K562 (cell line): ENCODE data around the gene GLRA2. TPM values are rescaled to one million over a fixed set of nuclear protein-coding genes. Genes with fewer than 3 reads are reported as not detected.

Source experiments
- ATAC-seq: fragments of 200-7000 bp; cut with Tn5 transposase; 3 replicates; pipeline ENCODE4 v1.9.1; 2020; ENCODE audit warnings: moderate library complexity
- BruUV-seq: library from RNA; stranded (reverse); fragments of 400-500 nt; replicated peaks from 2 replicates; lab custom pipeline; 2021; lab: Mats Ljungman, UMichigan
- CTCF ChIA-PET: fragments of 300-600 bp; formaldehyde crosslinking; extraction: SDS; loops from one replicate; lab custom pipeline; 2021; ENCODE audit warnings: low intra/inter-chr PET ratio; lab: Yijun Ruan, JAX
- POLR2A ChIA-PET: fragments of 300-600, 350-650 bp; sonication (Branson Sonifier 250); formaldehyde crosslinking; extraction: SDS; loops from one replicate; lab custom pipeline; 2021; ENCODE audit warnings: antibody characterized with exemption, inconsistent platforms; lab: Yijun Ruan, JAX
- DNase-seq, 4 experiments: peaks; one replicate each; pipeline versions ENCODE4 v3.0.0 to v3.0.0-alpha.2; 2011 to 2018; ENCODE audit warnings: low spot score in 3 of 4, mixed read lengths in 3 of 4; ENCODE audit errors: extremely low read depth in 1 of 4
- FAIRE-seq: peaks from 2 replicates; lab custom pipeline; 2011; peaks lifted over from hg19 to GRCh38; lab: Jason Lieb, UNC
- H2AFZ ChIP-seq: 2 replicates; pipeline ENCODE4 v1.6.0; 2011; ENCODE audit warnings: low read depth, low read length, control low read depth, inconsistent platforms
- H3K27ac ChIP-seq: fragments of 200-600 bp; 3 replicates; pipeline ENCODE4 v1.8.0; 2011; ENCODE audit warnings: low read depth, mild to moderate bottlenecking, control low read depth, inconsistent platforms, low read length, moderate library complexity, mixed read lengths; ENCODE audit errors: extremely low read depth
- H3K27me3 ChIP-seq, 2 experiments: fragments of 300-600 bp in 1 of 2; 2 replicates in 1 of 2; 3 replicates in 1 of 2; pipeline versions ENCODE4 v1.6.0 to v1.8.0; 2011; ENCODE audit warnings: inconsistent platforms in 2 of 2, low read length in 2 of 2, mild to moderate bottlenecking in 1 of 2, mixed read lengths in 1 of 2, moderate library complexity in 1 of 2; ENCODE audit not compliant: control insufficient read depth in 2 of 2, insufficient read depth in 2 of 2
- H3K36me3 ChIP-seq: fragments of 300-600 bp; 3 replicates; pipeline ENCODE4 v1.8.0; 2011; ENCODE audit warnings: mild to moderate bottlenecking, low read length, inconsistent platforms; ENCODE audit not compliant: control insufficient read depth, insufficient read depth
- H3K4me1 ChIP-seq, 2 experiments: fragments of 200-600 bp in 1 of 2; replicated peaks in 1 of 2; 2 replicates in 1 of 2; 3 replicates in 1 of 2; pipeline versions ENCODE4 v1.5.1 to v1.8.0; 2011; ENCODE audit warnings: inconsistent platforms in 2 of 2, low read length in 2 of 2, mild to moderate bottlenecking in 1 of 2, mixed read lengths in 1 of 2, moderate library complexity in 1 of 2; ENCODE audit not compliant: control insufficient read depth in 2 of 2, insufficient read depth in 2 of 2
- H3K4me2 ChIP-seq: 2 replicates; pipeline ENCODE4 v1.6.1; 2011; ENCODE audit warnings: low read length, control low read depth, inconsistent platforms, mixed read lengths; ENCODE audit not compliant: insufficient read depth
- H3K4me3 ChIP-seq: fragments of 200-600 bp; sonication (generic), shearing (Covaris generic); 2 replicates; pipeline ENCODE4 v1.5.1; 2016; ENCODE audit warnings: control low read depth, inconsistent platforms
- H3K79me2 ChIP-seq: fragments of 200-600 bp; 3 replicates; pipeline ENCODE4 v1.8.0; 2011; ENCODE audit warnings: low read length, inconsistent platforms; ENCODE audit not compliant: control insufficient read depth, insufficient read depth
- H3K9ac ChIP-seq, 2 experiments: 2 replicates each; pipeline versions ENCODE4 v1.6.0 to v1.6.1; 2011; ENCODE audit warnings: low read depth in 2 of 2, low read length in 2 of 2, control low read depth in 1 of 2, inconsistent platforms in 1 of 2, mild to moderate bottlenecking in 1 of 2, mixed read lengths in 1 of 2; ENCODE audit not compliant: insufficient read depth in 1 of 2
- H3K9me1 ChIP-seq: one replicate; pipeline ENCODE4 v1.6.0; 2011; ENCODE audit warnings: inconsistent platforms, mild to moderate bottlenecking, low read length, moderate library complexity; ENCODE audit not compliant: control insufficient read depth, insufficient read depth
- H3K9me3 ChIP-seq: replicated peaks from 2 replicates; pipeline ENCODE4 v1.5.1; 2011; ENCODE audit warnings: low read depth, low read length, inconsistent platforms; ENCODE audit not compliant: control insufficient read depth, insufficient read depth
- H4K20me1 ChIP-seq: replicated peaks from 2 replicates; pipeline ENCODE4 v1.6.1; 2011; ENCODE audit warnings: low read length, inconsistent platforms, mixed read lengths; ENCODE audit not compliant: control insufficient read depth, insufficient read depth
- CAMTA2 ChIP-seq: fragments of 250-450 bp; sonication (Bioruptor Pico); conservative IDR thresholded peaks from 2 replicates; pipeline ENCODE4 v1.5.1; 2022
- CBX1 ChIP-seq: sonication (generic); IDR thresholded peaks from 2 replicates; pipeline ENCODE4 v1.6.1; 2016; ENCODE audit warnings: antibody characterized with exemption, low read depth, mild to moderate bottlenecking
- CEBPZ ChIP-seq: fragments of 150-350 bp; IDR thresholded peaks from 2 replicates; pipeline ENCODE4 v1.6.1; 2014; ENCODE audit warnings: low read depth, mild to moderate bottlenecking, low read length, borderline replicate concordance
- ELK1 ChIP-seq: sonication (generic); formaldehyde crosslinking; IDR thresholded peaks from 2 replicates; pipeline ENCODE4 v1.8.1; 2022; ENCODE audit warnings: missing genetic modification reagents
- NFIC ChIP-seq: fragments of 450-650 bp; IDR thresholded peaks from 2 replicates; pipeline ENCODE4 v1.6.1; 2017; ENCODE audit warnings: mild to moderate bottlenecking, inconsistent platforms
- PHTF2 ChIP-seq: fragments of 250-450 bp; sonication (Bioruptor Pico); IDR thresholded peaks from 2 replicates; pipeline ENCODE4 v1.5.0; 2021; ENCODE audit warnings: mild to moderate bottlenecking
- SAP30 ChIP-seq: fragments of 200-600 bp; sonication (generic); IDR thresholded peaks from 2 replicates; pipeline ENCODE4 v1.6.1; 2012; ENCODE audit warnings: borderline replicate concordance, low read depth, mild to moderate bottlenecking, moderate library complexity, low read length, control low read depth, inconsistent platforms; ENCODE audit not compliant: insufficient read depth, poor library complexity, severe bottlenecking
- SIN3A ChIP-seq, 2 experiments: fragments of 150-350 bp in 1 of 2; IDR thresholded peaks; 2 replicates each; pipeline ENCODE4 v1.6.1; 2011 to 2016; ENCODE audit warnings: borderline replicate concordance in 2 of 2, low read depth in 2 of 2, low read length in 2 of 2, mild to moderate bottlenecking in 2 of 2, moderate library complexity in 2 of 2; ENCODE audit not compliant: control insufficient read depth in 1 of 2
- SRSF3 ChIP-seq: fragments of 200-400 bp; formaldehyde crosslinking; IDR thresholded peaks from 2 replicates; pipeline ENCODE4 v1.6.1; 2016; ENCODE audit warnings: mild to moderate bottlenecking, low read length, moderate library complexity; ENCODE audit not compliant: insufficient read depth
- ZFP91 ChIP-seq: sonication (generic); formaldehyde crosslinking; IDR thresholded peaks from 2 replicates; pipeline ENCODE4 v1.8.0; 2022; ENCODE audit warnings: mild to moderate bottlenecking, missing genetic modification reagents
- ZNF644 ChIP-seq: fragments of 200-800 bp; sonication (Bioruptor generic); IDR thresholded peaks from 2 replicates; pipeline ENCODE4 v1.6.1; 2016; ENCODE audit warnings: low read depth, missing genetic modification characterization, missing compliant biosample characterization
- ZNF780A ChIP-seq: fragments of 250-450 bp; sonication (Bioruptor Pico); IDR thresholded peaks from 2 replicates; pipeline ENCODE4 v1.5.0; 2021; ENCODE audit warnings: mild to moderate bottlenecking
- WGBS: fragments of 100-300 bp; shearing (Covaris generic); methylation state at CpG from one replicate; pipeline ENCODE4 v1.1.6; 2016; ENCODE audit warnings: low coverage, mixed read lengths; ENCODE audit not compliant: insufficient coverage; ENCODE audit errors: missing lambda C conversion rate; 5-methylcytosine and 5-hydroxymethylcytosine counted together
- in situ Hi-C: fragments of 300-500 bp; cut with MboI; formaldehyde crosslinking; loops from 4 replicates; pipeline ENCODE4 v1.15.0; 2018; ENCODE audit warnings: inconsistent platforms, mixed read lengths
- intact Hi-C: fragments of 100-400 bp; cut with micrococcal nuclease; formaldehyde crosslinking; loops from 2 replicates; pipeline ENCODE4 v1.14.2; 2022
- polyA plus RNA-seq, 8 experiments: library from polyadenylated mRNA; depleted of rRNA in 4 of 8; stranded (reverse) in 5 of 8; unstranded in 3 of 8; fragments of >200 nt; fragmentation: Nextera tagmentation in 2 of 8; fragmentation: Illumina TruSeq in 1 of 8; extraction: Ambion mirVana in 2 of 8; extraction: Trizol in 1 of 8; gene quantifications; 2 replicates each; pipeline versions ENCODE4 v1.2.1 to v1.2.3, GENCODE V29; 2011 to 2014; ENCODE audit warnings: inconsistent platforms in 1 of 8, missing spikeins in 1 of 8
- total RNA-seq, 7 experiments: library from RNA; depleted of rRNA in 6 of 7; stranded (reverse); fragments of >200 nt in 6 of 7; fragmentation: Illumina TruSeq in 2 of 7; extraction: Trizol in 2 of 7; gene quantifications; 2 replicates each; pipeline versions ENCODE4 v1.2.1 to v1.2.3, GENCODE V29; 2011 to 2021; ENCODE audit warnings: low replicate concordance in 1 of 7
- TF ChIP-seq, protein P1 (sequence below): fragments of 250-450 bp; sonication (Bioruptor Pico); IDR thresholded peaks from 2 replicates; pipeline ENCODE4 v1.4.0; 2020; ENCODE audit warnings: borderline replicate concordance

Gene GLRA2
- total and polyA plus RNA-seq, 9 of the 15 experiments (the other 6 are each of a cell fraction or from before 2014, with no cell fraction given) = not detected

GRCh38 chrX:14670819-14671218 lies 141.5 kb downstream of the GLRA2 start (continued):
- no peak for TF ChIP-seq CEBPZ
- no peak for TF ChIP-seq SAP30
- no peak for TF ChIP-seq NFIC

DNA sequence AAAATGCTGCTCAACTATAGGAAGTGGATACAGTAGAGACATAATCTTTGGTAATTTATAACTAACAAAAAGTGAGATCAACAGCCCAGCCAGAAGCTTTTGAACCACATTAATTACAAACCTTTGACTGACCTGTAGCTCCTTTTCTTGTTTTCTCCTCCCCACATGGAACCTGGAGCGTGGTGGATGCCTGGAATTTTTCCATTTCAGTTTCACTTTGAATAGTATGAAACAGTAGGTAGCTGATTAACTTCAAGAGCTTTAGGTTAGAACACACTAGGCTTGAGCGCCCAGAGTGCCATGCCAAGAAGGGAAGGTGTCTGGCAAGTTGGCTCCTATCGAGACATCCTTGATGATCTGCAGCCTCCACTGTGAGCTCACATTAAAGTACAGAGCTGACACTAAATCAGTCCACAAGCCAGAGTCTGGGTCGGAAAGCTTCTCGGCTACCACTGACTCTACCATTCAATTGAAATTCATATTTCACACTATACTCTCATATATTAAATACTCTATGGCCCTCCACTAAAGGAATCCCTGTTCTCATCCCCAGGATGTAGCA lies 143.4 kb downstream of the GLRA2 start:
- intact Hi-C loops = no loop called here
- no TSS peak for BruUV-seq
- Histone ChIP-seq H3K27me3 (no peaks in the 10 kb centered on the region), H4K20me1 (no peaks in the 10 kb centered on the region), H3K4me2 (no peak overlapping the region), H2AFZ (no peak overlapping the region), H3K9me3 (no peaks in the 10 kb centered on the region), H3K79me2 (no peaks in the 10 kb centered on the region), H3K9me1 (no peaks in the 10 kb centered on the region), H3K36me3 (no peaks in the 10 kb centered on the region), H3K4me1 (no peaks in the 10 kb centered on the region), H3K9ac (no peak overlapping the region), H3K27ac (no peak overlapping the region), H3K4me3 (no peak overlapping the region)
- FAIRE-seq (no peak), DNase-seq (no peak), ATAC-seq (no peak)
- POLR2A ChIA-PET = no interaction called here
- CTCF ChIA-PET = no interaction called here
- WGBS = 0% methylated on average over 3 of the region's 5 CpGs
- in situ Hi-C loops = no loop called here
- TF ChIP-seq SIN3A (IDR thresholded peaks at IDR 0.05; ENCODE audit: borderline replicate concordance in 2 of 2, control insufficient read depth in 1 of 2, low read depth in 2 of 2, low read length in 2 of 2) (no peak), ELK1 (CRISPR knock-in tag) (no peak), ZNF780A (CRISPR knock-in tag) (no peak), CAMTA2 (no peak), ZFP91 (CRISPR knock-in tag) (no peak), ZNF644 (no peak), CBX1 (no peak), PHTF2 (CRISPR knock-in tag) (no peak), SRSF3 (no peak)
- TF ChIP-seq, protein P1, sequence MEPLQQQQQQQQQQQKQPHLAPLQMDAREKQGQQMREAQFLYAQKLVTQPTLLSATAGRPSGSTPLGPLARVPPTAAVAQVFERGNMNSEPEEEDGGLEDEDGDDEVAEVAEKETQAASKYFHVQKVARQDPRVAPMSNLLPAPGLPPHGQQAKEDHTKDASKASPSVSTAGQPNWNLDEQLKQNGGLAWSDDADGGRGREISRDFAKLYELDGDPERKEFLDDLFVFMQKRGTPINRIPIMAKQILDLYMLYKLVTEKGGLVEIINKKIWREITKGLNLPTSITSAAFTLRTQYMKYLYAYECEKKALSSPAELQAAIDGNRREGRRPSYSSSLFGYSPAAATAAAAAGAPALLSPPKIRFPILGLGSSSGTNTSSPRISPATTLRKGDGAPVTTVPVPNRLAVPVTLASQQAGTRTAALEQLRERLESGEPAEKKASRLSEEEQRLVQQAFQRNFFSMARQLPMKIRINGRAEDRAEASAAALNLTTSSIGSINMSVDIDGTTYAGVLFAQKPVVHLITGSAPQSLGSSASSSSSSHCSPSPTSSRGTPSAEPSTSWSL (CRISPR knock-in tag) = no peak
